Omental fat pad (tissue), 4 donors: ENCODE results near the gene UQCC2. TPM values are rescaled to one million over a fixed set of nuclear protein-coding genes. Genes with fewer than 3 reads are reported as not detected.

Source experiments
- ATAC-seq: fragments of 150-250 bp; one replicate; pipeline ENCODE4 v1.9.1; 2016; ENCODE audit warnings: mild to moderate bottlenecking, moderate library complexity; ENCODE audit not compliant: low FRiP score
- DNase-seq: peaks from one replicate; pipeline ENCODE4 v3.0.0-alpha.2; 2019; ENCODE audit warnings: low spot score
- total RNA-seq, 4 donors: library from RNA; depleted of rRNA; stranded (reverse); fragments of >200 nt; gene quantifications; one replicate each; pipeline ENCODE4 v1.1.0, GENCODE V29; 2016
- TF ChIP-seq, protein P1 (sequence below), 3 donors: fragments of 450-650 bp; IDR thresholded peaks; one replicate each; pipeline ENCODE4 v1.5.1; 2016 to 2017; ENCODE audit warnings: antibody characterized with exemption in 3 of 3, mild to moderate bottlenecking in 3 of 3, moderate library complexity in 2 of 3

UQCC2 gene
- total RNA-seq, 4 donors from 2014 or later = 10.4 to 19.6 (median 15.5) TPM

DNA sequence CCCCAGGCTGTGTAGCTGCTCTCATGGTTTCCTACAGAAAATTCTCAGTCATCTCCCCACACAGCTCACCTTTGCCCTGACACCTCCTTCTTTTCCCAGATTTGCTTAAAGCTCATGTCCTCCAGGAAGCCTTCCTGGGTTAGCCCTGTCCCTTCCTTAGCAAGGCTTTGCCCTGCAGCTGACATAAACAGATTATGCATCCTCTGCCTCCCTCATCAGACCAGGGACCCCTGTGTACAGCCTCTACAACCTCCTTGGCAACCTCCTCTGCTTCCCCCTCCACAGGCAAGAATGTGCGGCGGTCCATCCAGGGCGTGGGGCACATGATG lies 39.8 kb downstream of the UQCC2 start:
- TF ChIP-seq, protein P1, sequence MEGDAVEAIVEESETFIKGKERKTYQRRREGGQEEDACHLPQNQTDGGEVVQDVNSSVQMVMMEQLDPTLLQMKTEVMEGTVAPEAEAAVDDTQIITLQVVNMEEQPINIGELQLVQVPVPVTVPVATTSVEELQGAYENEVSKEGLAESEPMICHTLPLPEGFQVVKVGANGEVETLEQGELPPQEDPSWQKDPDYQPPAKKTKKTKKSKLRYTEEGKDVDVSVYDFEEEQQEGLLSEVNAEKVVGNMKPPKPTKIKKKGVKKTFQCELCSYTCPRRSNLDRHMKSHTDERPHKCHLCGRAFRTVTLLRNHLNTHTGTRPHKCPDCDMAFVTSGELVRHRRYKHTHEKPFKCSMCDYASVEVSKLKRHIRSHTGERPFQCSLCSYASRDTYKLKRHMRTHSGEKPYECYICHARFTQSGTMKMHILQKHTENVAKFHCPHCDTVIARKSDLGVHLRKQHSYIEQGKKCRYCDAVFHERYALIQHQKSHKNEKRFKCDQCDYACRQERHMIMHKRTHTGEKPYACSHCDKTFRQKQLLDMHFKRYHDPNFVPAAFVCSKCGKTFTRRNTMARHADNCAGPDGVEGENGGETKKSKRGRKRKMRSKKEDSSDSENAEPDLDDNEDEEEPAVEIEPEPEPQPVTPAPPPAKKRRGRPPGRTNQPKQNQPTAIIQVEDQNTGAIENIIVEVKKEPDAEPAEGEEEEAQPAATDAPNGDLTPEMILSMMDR (IDR thresholded peaks at IDR 0.05) = no peak
- DNase-seq (no peak), ATAC-seq (no peak)

DNA sequence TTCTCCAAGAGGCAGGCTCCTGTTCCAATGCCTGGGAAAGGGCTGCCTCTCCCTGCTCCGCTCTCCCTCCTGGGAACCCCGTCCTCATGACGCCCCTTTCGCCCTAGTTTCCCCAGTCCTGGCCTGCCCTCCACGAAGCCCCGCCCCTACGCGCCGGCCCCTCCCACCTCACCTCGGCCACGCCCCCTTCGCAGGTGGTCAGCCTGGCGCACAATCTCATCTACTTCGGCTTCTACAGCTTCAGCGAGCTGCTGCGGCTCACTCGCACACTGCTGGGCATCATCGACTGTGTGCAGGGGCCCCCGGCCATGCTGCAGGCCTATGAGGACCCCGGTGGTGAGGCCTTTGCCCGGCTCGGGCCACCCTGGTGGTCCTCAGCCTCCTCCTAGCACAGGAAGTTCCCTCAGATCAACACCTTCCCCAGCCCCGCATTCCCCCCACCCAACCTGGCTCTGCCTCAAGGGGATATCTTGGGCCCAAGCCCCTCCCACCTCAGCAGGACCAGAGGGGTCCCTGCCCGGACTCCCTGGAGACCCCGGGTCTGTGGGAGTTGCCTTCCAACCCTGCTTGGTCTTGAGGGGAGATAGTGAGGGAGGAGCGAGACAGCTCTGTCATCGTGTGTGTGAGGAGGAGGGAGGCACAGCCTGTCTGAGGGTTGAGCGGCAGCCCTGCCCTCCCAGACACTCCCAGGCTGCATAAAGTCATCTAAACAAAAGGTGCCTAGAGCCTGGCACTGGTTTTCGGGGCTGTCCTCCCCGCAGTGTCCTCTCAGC lies 40.3 kb downstream of the UQCC2 start:
- no peak for ATAC-seq
- TF ChIP-seq, protein P1 (IDR thresholded peaks at IDR 0.05) = no peak
- no peak for DNase-seq

DNA sequence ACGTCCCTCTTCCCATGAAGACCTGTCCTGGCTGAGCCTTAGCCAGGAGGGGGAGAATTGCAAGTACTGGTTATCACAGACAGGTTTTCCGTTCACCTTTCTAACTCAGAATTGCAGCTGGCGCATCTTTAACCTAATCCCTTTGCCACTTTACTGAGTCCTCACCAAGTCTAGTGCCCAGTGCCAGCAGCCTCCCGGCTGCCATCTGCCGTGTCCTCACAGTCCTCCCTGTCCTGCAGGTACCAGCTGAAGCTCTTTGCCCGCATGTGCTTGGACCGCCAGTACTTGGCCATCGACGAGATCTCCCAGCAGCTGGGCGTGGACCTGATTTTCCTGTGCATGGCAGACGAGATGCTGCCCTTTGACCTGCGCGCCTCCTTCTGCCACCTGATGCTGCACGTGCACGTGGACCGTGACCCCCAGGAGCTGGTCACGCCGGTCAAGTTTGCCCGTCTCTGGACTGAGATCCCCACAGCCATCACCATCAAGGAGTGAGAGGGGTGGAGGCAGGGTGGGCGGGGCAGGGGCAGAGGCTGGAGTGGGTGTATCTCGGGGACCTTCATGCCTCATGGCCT lies 41.3 kb downstream of the UQCC2 start:
- TF ChIP-seq, protein P1 (IDR thresholded peaks at IDR 0.05) = no peak
- no peak for ATAC-seq
- DNase-seq = no peak

DNA sequence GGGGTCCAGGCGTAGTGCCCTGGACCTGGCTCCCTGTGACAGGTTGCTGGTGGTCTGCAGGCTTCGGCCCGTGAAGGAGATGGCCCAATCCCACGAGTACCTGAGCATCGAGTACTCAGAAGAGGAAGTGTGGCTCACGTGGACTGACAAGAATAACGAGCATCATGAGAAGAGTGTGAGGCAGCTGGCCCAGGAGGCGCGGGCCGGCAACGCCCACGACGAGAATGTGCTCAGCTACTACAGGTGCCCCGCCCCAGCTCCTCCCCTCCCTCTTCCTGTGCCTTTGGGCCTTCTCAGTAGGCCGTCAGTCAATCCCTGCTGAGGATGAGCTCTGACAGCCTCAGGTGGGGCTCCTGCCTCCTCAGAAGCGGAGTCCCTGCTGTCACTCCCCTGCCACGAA lies 42.6 kb downstream of the UQCC2 start:
- peak; percentile 3 for ATAC-seq

DNA sequence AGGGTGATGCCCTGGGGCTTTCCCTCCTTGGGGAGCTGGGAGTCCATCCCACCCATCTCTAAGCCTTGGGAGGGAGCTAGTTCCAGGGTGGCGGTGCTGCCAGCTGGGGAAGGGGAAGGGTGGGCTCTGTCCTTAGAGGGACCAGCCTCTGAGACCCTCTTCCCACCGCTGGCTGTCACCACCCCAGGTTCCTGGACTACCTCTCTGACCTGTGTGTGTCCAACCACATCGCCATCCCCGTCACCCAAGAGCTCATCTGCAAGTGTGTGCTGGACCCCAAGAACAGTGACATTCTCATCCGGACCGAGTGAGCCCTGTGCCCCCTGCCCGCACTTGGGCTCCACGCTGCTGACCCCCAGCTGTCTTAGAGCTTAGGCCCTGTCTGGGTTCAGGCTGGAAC lies 43.2 kb downstream of the UQCC2 start:
- ATAC-seq (no peak), DNase-seq (no peak)
- TF ChIP-seq, protein P1 (IDR thresholded peaks at IDR 0.05) = no peak

More for the DNA sequence above, 42.6 kb downstream of the UQCC2 start:
- TF ChIP-seq, protein P1 (IDR thresholded peaks at IDR 0.05) = no peak
- DNase-seq = no peak

DNA sequence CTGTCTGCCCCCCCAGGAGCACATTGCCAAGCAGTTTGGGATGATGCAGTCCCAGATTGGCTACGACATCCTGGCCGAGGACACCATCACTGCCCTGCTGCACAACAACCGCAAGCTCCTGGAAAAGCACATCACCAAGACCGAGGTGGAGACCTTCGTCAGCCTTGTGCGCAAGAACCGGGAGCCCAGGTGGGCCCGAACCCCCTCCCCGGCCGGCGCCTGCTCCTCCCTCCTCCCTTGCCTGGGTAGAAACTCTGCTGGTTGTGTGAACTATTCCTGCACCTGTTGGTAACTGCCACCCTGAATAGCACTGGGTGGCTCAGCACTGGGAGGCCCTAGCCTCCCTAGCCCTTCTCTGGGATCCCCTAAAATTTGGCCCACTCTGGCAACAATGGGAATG lies 43.7 kb downstream of the UQCC2 start:
- TF ChIP-seq, protein P1 (IDR thresholded peaks at IDR 0.05) = no peak
- ATAC-seq (no peak), DNase-seq (no peak)

DNA sequence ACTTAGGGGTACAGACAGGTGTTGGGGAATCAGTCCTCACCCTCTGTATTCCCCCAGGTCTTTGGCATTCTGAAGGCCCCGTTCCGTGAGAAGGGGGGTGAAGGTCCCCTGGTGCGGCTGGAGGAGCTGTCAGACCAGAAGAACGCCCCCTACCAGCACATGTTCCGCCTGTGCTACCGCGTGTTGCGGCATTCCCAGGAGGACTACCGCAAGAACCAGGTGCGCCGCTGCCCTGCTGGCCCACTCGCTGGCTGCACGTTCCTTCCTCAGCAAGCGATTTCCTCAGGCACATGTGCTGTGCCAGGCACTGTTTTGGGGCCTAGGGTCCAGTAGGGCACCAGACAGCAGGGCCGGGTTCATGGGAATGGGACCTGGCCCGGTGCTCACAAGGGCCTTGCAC lies 44.4 kb downstream of the UQCC2 start:
- ATAC-seq = no peak
- TF ChIP-seq, protein P1 (IDR thresholded peaks at IDR 0.05) = no peak
- DNase-seq = no peak
